IPS-15b (cell line): Measurements from ENCODE around the gene ATCAY.

Experiments
- H3K27me3 ChIP-seq: one replicate; pipeline ENCODE4 v1.6.1; 2013; ENCODE audit warnings: low read length; ENCODE audit not compliant: control insufficient read depth, insufficient read depth
- H3K36me3 ChIP-seq: one replicate; pipeline ENCODE4 v1.6.1; 2013; ENCODE audit warnings: low read length; ENCODE audit not compliant: control insufficient read depth, insufficient read depth
- H3K4me1 ChIP-seq: one replicate; pipeline ENCODE4 v1.6.1; 2013; ENCODE audit warnings: mild to moderate bottlenecking, low read length; ENCODE audit not compliant: control insufficient read depth, insufficient read depth
- H3K4me3 ChIP-seq: one replicate; pipeline ENCODE4 v1.5.1; 2013; ENCODE audit warnings: low read depth, low read length
- H3K9ac ChIP-seq: one replicate; pipeline ENCODE4 v1.6.1; 2013; ENCODE audit warnings: low read depth, mild to moderate bottlenecking, low read length
- H3K9me3 ChIP-seq: one replicate; pipeline ENCODE4 v1.6.1; 2013; ENCODE audit warnings: mild to moderate bottlenecking, low read length; ENCODE audit not compliant: control insufficient read depth, insufficient read depth

The ATCAY gene

DNA sequence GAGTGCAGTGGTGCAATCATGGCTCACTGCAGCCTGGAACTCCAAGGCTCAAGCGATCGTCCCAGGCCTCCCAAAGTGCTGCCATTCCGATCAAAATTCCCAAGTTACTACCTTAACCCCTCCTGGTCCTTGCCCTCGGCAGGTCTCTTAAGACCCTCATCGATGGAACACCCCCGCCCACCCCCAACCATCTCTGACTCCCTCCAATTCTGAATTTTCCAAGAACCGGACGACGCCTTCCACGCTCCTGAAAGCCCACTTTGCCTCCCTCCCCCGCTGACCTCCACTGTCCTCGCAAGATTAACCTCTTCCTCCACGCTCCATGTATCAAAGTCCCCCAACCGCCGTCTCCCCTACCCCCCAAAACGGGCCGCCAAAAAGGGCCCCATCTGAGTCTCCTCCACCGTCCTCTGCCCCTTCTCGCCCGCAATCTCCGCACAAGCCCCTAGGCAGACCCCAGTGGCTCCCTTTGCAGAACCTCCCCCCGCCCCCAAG, 89.9 kb downstream of the ATCAY start:
- peak overlapping the region; percentile 81 for H3K9ac ChIP-seq
- peaks cover 8% of the 10 kb centered on the region for H3K4me1 ChIP-seq
- H3K36me3 ChIP-seq = peaks cover 31% of the 10 kb centered on the region
- no peaks in the 10 kb centered on the region for H3K27me3 ChIP-seq
- no peaks in the 10 kb centered on the region for H3K9me3 ChIP-seq
- H3K4me3 ChIP-seq = peak overlapping the region; percentile 89

GRCh38 chr19:3970808-3971598, 90.5 kb downstream of the ATCAY start, which contains the start of gene DAPK3:
TSS of gene DAPK3 (minus strand) at chr19:3971099. CDS start at chr19:3969735, 1,364 bp downstream.
- H3K4me3 ChIP-seq = peak within 1 kb of the TSS; percentile 89
- H3K27me3 ChIP-seq = no peaks in the 10 kb centered on the region
- no peaks in the 10 kb centered on the region for H3K9me3 ChIP-seq
- peaks cover 8% of the 10 kb centered on the region for H3K4me1 ChIP-seq
- peaks cover 33% of the 10 kb centered on the region for H3K36me3 ChIP-seq
- peak within 1 kb of the TSS; percentile 81 for H3K9ac ChIP-seq

- Histone ChIP-seq H3K4me1 (no peaks in the 10 kb centered on the region), H3K27me3 (no peaks in the 10 kb centered on the region), H3K9ac (no peak overlapping the region), H3K36me3 (peaks cover 50% of the 10 kb centered on the region), H3K4me3 (no peak overlapping the region), H3K9me3 (no peaks in the 10 kb centered on the region)
These were observed 94.7 kb downstream of the ATCAY start for GRCh38 chr19:3975144-3975543.

DNA sequence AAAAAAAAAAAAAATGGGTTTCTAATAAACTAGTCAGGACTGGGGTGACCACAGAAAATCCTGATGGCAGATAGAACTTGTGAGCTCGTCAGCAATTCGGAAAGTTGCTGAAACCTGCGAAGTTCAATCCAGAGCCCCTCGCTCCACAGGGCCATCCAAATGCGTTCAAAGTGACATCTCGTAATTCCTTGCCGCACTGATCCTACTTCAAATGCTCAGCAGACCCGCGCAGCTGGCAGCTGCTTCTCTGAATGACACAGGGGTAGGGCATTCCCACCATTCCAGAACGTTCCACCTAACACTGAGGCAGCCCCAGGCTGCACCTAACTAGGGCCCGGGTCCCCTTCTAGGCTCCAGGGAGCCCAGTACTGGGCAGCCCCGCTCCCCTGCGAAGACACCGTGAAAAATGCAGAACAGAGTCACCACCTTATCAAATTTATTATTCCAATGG, 95.2 kb downstream of the ATCAY start:
- Histone ChIP-seq H3K36me3 (peaks cover 55% of the 10 kb centered on the region), H3K4me1 (no peaks in the 10 kb centered on the region), H3K4me3 (no peak overlapping the region), H3K9ac (no peak overlapping the region), H3K9me3 (no peaks in the 10 kb centered on the region), H3K27me3 (no peaks in the 10 kb centered on the region)

GRCh38 chr19:3976495-3977241, 96.2 kb downstream of the ATCAY start:
- Histone ChIP-seq H3K36me3 (peaks cover 65% of the 10 kb centered on the region), H3K4me1 (no peaks in the 10 kb centered on the region), H3K4me3 (no peak overlapping the region), H3K27me3 (no peaks in the 10 kb centered on the region), H3K9me3 (no peaks in the 10 kb centered on the region), H3K9ac (no peak overlapping the region)
